ENCODE measurements around the gene RELB. TPM values are rescaled to one million over a fixed set of nuclear protein-coding genes. Genes with fewer than 3 reads are reported as not detected.
A peak's percentile ranks its signal among the peaks of the same experiment; 100 is the strongest.

The RELB gene
- total RNA-seq, 1 donor from 2014 or later: 4.0 TPM

- no peaks in the 10 kb centered on the region for H3K27me3 ChIP-seq (ENCODE audit: low read depth)
- intact Hi-C loops (cut with micrococcal nuclease): no loop called here
- H3K36me3 ChIP-seq: peaks cover 13% of the 10 kb centered on the region
- H3K27ac ChIP-seq (replicated peaks): peak overlapping the region; percentile 51
- H3K4me3 ChIP-seq: peak overlapping the region; percentile 66
- TF ChIP-seq, protein P1, sequence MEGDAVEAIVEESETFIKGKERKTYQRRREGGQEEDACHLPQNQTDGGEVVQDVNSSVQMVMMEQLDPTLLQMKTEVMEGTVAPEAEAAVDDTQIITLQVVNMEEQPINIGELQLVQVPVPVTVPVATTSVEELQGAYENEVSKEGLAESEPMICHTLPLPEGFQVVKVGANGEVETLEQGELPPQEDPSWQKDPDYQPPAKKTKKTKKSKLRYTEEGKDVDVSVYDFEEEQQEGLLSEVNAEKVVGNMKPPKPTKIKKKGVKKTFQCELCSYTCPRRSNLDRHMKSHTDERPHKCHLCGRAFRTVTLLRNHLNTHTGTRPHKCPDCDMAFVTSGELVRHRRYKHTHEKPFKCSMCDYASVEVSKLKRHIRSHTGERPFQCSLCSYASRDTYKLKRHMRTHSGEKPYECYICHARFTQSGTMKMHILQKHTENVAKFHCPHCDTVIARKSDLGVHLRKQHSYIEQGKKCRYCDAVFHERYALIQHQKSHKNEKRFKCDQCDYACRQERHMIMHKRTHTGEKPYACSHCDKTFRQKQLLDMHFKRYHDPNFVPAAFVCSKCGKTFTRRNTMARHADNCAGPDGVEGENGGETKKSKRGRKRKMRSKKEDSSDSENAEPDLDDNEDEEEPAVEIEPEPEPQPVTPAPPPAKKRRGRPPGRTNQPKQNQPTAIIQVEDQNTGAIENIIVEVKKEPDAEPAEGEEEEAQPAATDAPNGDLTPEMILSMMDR (IDR thresholded peaks at IDR 0.05; ENCODE audit: borderline replicate concordance): no peak
- no peaks in the 10 kb centered on the region for H3K9me3 ChIP-seq (replicated peaks)
- H3K4me1 ChIP-seq: peaks cover 44% of the 10 kb centered on the region
- DNase-seq: peak; percentile 67
These were observed 74.2 kb downstream of the RELB start for GRCh38 chr19:45075301-45076028.

GRCh38 chr19:45076029-45076850, 75.0 kb downstream of the RELB start, which contains the start of gene ZNF296:
ZNF296 (minus strand) TSS chr19:45076478; CDS start chr19:45076373, 105 bp downstream.
- Histone ChIP-seq H3K36me3 (peaks cover 5% of the 10 kb centered on the region), H3K4me1 (peaks cover 50% of the 10 kb centered on the region), H3K27ac (replicated peaks) (peak within 1 kb of the TSS; percentile 51), H3K27me3 (ENCODE audit: low read depth) (no peaks in the 10 kb centered on the region), H3K4me3 (peak within 1 kb of the TSS; percentile 66), H3K9me3 (replicated peaks) (no peaks in the 10 kb centered on the region)
- peak; percentile 71 for DNase-seq
- intact Hi-C loops (cut with micrococcal nuclease): no loop called here
- TF ChIP-seq, protein P1 (IDR thresholded peaks at IDR 0.05; ENCODE audit: borderline replicate concordance): no peak

DNA sequence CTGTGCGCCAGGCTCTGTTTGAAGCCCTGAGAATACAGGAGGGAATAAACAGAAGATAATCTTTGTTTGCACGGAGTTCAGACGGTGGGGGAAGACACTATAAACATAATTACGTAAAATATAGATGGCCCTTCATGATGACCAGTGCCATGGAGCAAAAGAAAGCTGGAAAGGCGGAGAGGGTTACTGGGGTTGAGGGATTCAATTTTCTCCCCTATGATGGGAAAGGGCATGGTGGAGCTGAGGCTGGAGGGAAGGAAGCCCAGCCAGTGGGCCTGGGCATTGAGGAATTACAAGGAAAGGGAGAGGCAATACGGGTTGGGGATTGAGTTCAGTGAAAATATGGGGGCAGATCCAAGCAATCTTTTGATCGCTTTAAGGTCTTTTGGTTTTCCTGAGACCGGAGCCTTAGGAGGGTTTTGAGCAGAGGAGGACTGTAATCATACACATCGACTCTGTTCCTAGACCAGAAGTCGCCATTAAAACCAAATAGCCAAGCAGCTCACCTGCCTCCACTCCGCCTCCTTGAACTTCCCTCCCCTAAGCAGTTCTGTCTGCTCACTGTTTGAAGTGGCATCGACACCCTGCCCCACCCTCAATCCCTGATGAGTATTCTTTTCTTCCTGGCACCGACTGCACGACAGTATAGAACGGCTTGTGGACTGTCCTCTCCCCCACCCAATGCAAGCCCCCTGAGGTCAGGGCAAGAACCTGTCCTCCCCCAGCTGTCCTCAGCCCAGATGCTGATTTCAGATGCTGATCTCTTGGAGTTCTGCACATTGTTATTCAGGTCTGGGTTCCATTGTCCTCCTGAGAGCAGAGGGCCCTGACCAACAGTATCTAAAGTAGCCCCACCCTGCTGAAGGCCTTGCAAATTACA, 75.8 kb downstream of the RELB start:
- Histone ChIP-seq H3K9me3 (replicated peaks) (no peaks in the 10 kb centered on the region), H3K27me3 (ENCODE audit: low read depth) (no peaks in the 10 kb centered on the region), H3K4me1 (peaks cover 50% of the 10 kb centered on the region), H3K36me3 (peaks cover 3% of the 10 kb centered on the region), H3K4me3 (peak overlapping the region; percentile 66), H3K27ac (replicated peaks) (peak overlapping the region; percentile 51)
- intact Hi-C loops (cut with micrococcal nuclease): no loop called here
- no peak for DNase-seq
- TF ChIP-seq, protein P1 (IDR thresholded peaks at IDR 0.05; ENCODE audit: borderline replicate concordance): no peak

- TF ChIP-seq, protein P1 (IDR thresholded peaks at IDR 0.05; ENCODE audit: borderline replicate concordance): no peak
These were observed 77.3 kb downstream of the RELB start for GRCh38 chr19:45078390-45079062.

More at GRCh38 chr19:45078390-45079062, 77.3 kb downstream of the RELB start:
- Histone ChIP-seq H3K9me3 (replicated peaks) (no peaks in the 10 kb centered on the region), H3K27me3 (ENCODE audit: low read depth) (no peaks in the 10 kb centered on the region), H3K36me3 (peaks cover 5% of the 10 kb centered on the region), H3K4me1 (peaks cover 50% of the 10 kb centered on the region), H3K4me3 (peak overlapping the region; percentile 96), H3K27ac (replicated peaks) (peak overlapping the region; percentile 85)
- no peak for DNase-seq
- intact Hi-C loops (cut with micrococcal nuclease): no loop called here

Data from left ventricle myocardium inferior (tissue), 1 donor.